WTC11 (cell line): ENCODE data around the gene PCSK9. TPM values are rescaled to one million over a fixed set of nuclear protein-coding genes. Genes with fewer than 3 reads are reported as not detected.
A peak's percentile ranks its signal among the peaks of the same experiment; 100 is the strongest.

Experiments
- ATAC-seq: fragments of 200-7000 bp; cut with Tn5 transposase; 2 replicates; pipeline ENCODE4 v1.10.0; 2021; ENCODE audit warnings: mild to moderate bottlenecking, moderate library complexity
- CTCF ChIA-PET: fragments of 300-600 bp; sonication (Branson Sonifier 250); formaldehyde crosslinking; loops from one replicate; lab custom pipeline; 2021; ENCODE audit warnings: antibody characterized with exemption; lab: Charles Lee
- POLR2A ChIA-PET: fragments of 350-600 bp; sonication (Branson Sonifier 250); formaldehyde crosslinking; loops from one replicate; lab custom pipeline; 2021; ENCODE audit warnings: antibody characterized with exemption; lab: Charles Lee
- DNase-seq: peaks from one replicate; pipeline ENCODE4 v3.0.0; 2021; ENCODE audit warnings: low spot score
- H3K27ac Mint-ChIP-seq: 2 replicates; pipeline ENCODE4 v1.8.0; 2021; ENCODE audit warnings: mixed read lengths
- H3K27me3 Mint-ChIP-seq: 2 replicates; pipeline ENCODE4 v1.8.0; 2021; ENCODE audit warnings: low read depth, mild to moderate bottlenecking, moderate library complexity, mixed read lengths
- H3K36me3 Mint-ChIP-seq: 2 replicates; pipeline ENCODE4 v1.8.0; 2021; ENCODE audit warnings: mixed read lengths
- H3K4me1 Mint-ChIP-seq: 2 replicates; pipeline ENCODE4 v1.8.0; 2022; ENCODE audit warnings: mixed read lengths
- H3K4me3 Mint-ChIP-seq: 2 replicates; pipeline ENCODE4 v1.8.0; 2021; ENCODE audit warnings: mild to moderate bottlenecking, moderate library complexity, mixed read lengths
- H3K9me3 Mint-ChIP-seq: 2 replicates; pipeline ENCODE4 v1.8.0; 2021; ENCODE audit warnings: mixed read lengths
- ATF1 ChIP-seq: sonication (generic); formaldehyde crosslinking; IDR thresholded peaks from 2 replicates; pipeline ENCODE4 v1.8.1; 2023; ENCODE audit warnings: mild to moderate bottlenecking, moderate library complexity, missing genetic modification reagents
- CTCF ChIP-seq: fragments of 200-600 bp; IDR thresholded peaks from 2 replicates; pipeline ENCODE4 v1.8.0; 2022; ENCODE audit warnings: antibody characterized with exemption
- E2F1 ChIP-seq: sonication (generic); formaldehyde crosslinking; IDR thresholded peaks from 2 replicates; pipeline ENCODE4 v1.8.0; 2022; ENCODE audit warnings: mild to moderate bottlenecking, missing genetic modification reagents
- E2F5 ChIP-seq: sonication (generic); formaldehyde crosslinking; IDR thresholded peaks from 2 replicates; pipeline ENCODE4 v1.8.1; 2022; ENCODE audit warnings: mild to moderate bottlenecking, moderate library complexity, missing genetic modification reagents
- FOXJ3 ChIP-seq: sonication (generic); formaldehyde crosslinking; IDR thresholded peaks from 2 replicates; pipeline ENCODE4 v1.9.0; 2021; ENCODE audit warnings: missing genetic modification reagents, mild to moderate bottlenecking, borderline replicate concordance
- GRHL2 ChIP-seq: fragments of 250-450 bp; sonication (Bioruptor Pico); IDR thresholded peaks from 2 replicates; pipeline ENCODE4 v1.8.0; 2022; ENCODE audit warnings: mild to moderate bottlenecking, moderate library complexity; ENCODE audit not compliant: insufficient replicate concordance, severe bottlenecking
- IRF2 ChIP-seq: sonication (generic); formaldehyde crosslinking; IDR thresholded peaks from 2 replicates; pipeline ENCODE4 v1.8.0; 2022; ENCODE audit warnings: low read depth, missing genetic modification reagents, borderline replicate concordance
- MYBL2 ChIP-seq: sonication (generic); formaldehyde crosslinking; IDR thresholded peaks from 2 replicates; pipeline ENCODE4 v1.8.1; 2023; ENCODE audit warnings: mild to moderate bottlenecking, moderate library complexity, missing genetic modification reagents
- NFE2L1 ChIP-seq: sonication (generic); formaldehyde crosslinking; IDR thresholded peaks from 2 replicates; pipeline ENCODE4 v1.8.1; 2023; ENCODE audit warnings: missing genetic modification reagents
- NR1H2 ChIP-seq: sonication (generic); formaldehyde crosslinking; IDR thresholded peaks from 2 replicates; pipeline ENCODE4 v1.9.0; 2021; ENCODE audit warnings: mild to moderate bottlenecking, moderate library complexity, missing genetic modification reagents
- OVOL2 ChIP-seq: fragments of 250-450 bp; sonication (Bioruptor Pico); IDR thresholded peaks from 2 replicates; pipeline ENCODE4 v1.9.0; 2021; ENCODE audit warnings: mild to moderate bottlenecking, borderline replicate concordance
- PRRX2 ChIP-seq: fragments of 250-450 bp; sonication (Bioruptor Pico); IDR thresholded peaks from 2 replicates; pipeline ENCODE4 v1.8.0; 2021; ENCODE audit warnings: mild to moderate bottlenecking
- SP1 ChIP-seq: sonication (generic); formaldehyde crosslinking; conservative IDR thresholded peaks from 2 replicates; pipeline ENCODE4 v1.8.1; 2022; ENCODE audit warnings: missing genetic modification reagents
- TEAD1 ChIP-seq: sonication (generic); formaldehyde crosslinking; IDR thresholded peaks from 2 replicates; pipeline ENCODE4 v1.8.0; 2022; ENCODE audit warnings: mild to moderate bottlenecking, missing genetic modification reagents
- USF1 ChIP-seq: sonication (generic); formaldehyde crosslinking; IDR thresholded peaks from 2 replicates; pipeline ENCODE4 v1.8.0; 2022; ENCODE audit warnings: mild to moderate bottlenecking, missing genetic modification reagents
- ZNF138 ChIP-seq: sonication (generic); formaldehyde crosslinking; conservative IDR thresholded peaks from 2 replicates; pipeline ENCODE4 v1.8.1; 2022; ENCODE audit warnings: mild to moderate bottlenecking, moderate library complexity, missing genetic modification reagents
- ZNF232 ChIP-seq: sonication (generic); formaldehyde crosslinking; IDR thresholded peaks from 2 replicates; pipeline ENCODE4 v1.8.0; 2022; ENCODE audit warnings: mild to moderate bottlenecking, missing genetic modification reagents
- ZNF281 ChIP-seq: sonication (generic); formaldehyde crosslinking; IDR thresholded peaks from 2 replicates; pipeline ENCODE4 v1.8.0; 2023; ENCODE audit warnings: mild to moderate bottlenecking, missing genetic modification reagents
- ZNF317 ChIP-seq: sonication (generic); formaldehyde crosslinking; IDR thresholded peaks from 2 replicates; pipeline ENCODE4 v1.8.1; 2023; ENCODE audit warnings: low read depth, mild to moderate bottlenecking, moderate library complexity, missing genetic modification reagents, borderline replicate concordance
- ZNF671 ChIP-seq: fragments of 250-450 bp; sonication (Bioruptor Pico); IDR thresholded peaks from 2 replicates; pipeline ENCODE4 v1.8.0; 2021; ENCODE audit warnings: mild to moderate bottlenecking
- total RNA-seq: library from RNA; stranded (reverse); gene quantifications from 3 replicates; pipeline ENCODE4 v1.2.3, GENCODE V29; 2021
- TF ChIP-seq, protein P1 (sequence below): sonication (generic); formaldehyde crosslinking; IDR thresholded peaks from 2 replicates; pipeline ENCODE4 v1.8.1; 2022; ENCODE audit warnings: low read depth, missing genetic modification reagents, borderline replicate concordance

PCSK9 gene
- total RNA-seq, 1 experiment from 2014 or later, result 73.2 TPM

DNA sequence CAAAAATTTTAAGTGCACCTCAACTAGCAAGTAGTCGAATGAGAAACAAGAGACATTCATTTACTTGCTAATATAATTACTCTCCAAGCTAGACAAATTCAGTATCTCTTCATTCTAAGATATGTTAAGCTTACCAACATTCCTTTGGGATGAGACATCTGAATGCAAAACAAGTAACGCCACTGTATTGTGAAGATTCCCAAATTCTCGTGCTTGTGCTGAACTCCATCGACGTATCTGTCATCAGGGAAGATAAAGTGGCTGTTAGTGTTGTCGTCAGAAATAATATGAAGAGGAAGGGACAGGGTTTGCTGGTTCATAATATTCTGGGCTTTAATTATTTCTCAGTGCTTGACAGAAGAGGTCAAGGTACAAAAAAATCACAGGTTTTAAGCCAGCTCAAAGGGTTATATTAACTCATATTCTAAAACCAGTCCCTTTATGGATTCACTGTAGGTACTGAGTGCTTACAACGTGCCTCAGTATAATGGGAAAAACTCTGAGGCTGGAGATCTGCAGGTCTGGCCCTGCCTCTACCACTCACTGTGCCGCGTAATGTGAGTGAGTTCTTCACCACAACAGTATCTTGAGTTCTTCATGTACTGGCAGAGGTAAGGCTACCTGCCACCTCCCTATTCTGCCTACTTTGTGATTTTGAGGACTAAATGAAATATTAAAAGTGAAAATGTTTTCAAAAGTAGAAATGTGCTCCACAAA, 42.0 kb downstream of the PCSK9 start:
- ATAC-seq (peak; percentile 46; the same call in 1 of the 2 replicates), DNase-seq (no peak)
- Mint-ChIP-seq H3K27ac (peak overlapping the region; percentile 39; the same call in 1 of the 2 replicates), H3K4me1 (no peaks in the 10 kb centered on the region), H3K4me3 (no peak overlapping the region), H3K27me3 (no peaks in the 10 kb centered on the region), H3K36me3 (peaks cover 72% of the 10 kb centered on the region), H3K9me3 (no peaks in the 10 kb centered on the region)
- ChIA-PET POLR2A (no interaction called here), CTCF (interaction anchor here (1.2 to 1.3 kb wide), 2 partner anchors 10 to 59 kb away, joined by 3 to 4 read pairs; no protein-coding TSS in a partner anchor)
- no peak for TF ChIP-seq ZNF317 (CRISPR knock-in tag)
- TF ChIP-seq ZNF671 (CRISPR knock-in tag), result no peak
- TF ChIP-seq ZNF232, result no peak
- no peak for TF ChIP-seq USF1 (CRISPR knock-in tag)
- no peak for TF ChIP-seq SP1 (CRISPR knock-in tag)
- no peak for TF ChIP-seq PRRX2 (CRISPR knock-in tag)
- TF ChIP-seq GRHL2, result no peak
- TF ChIP-seq CTCF, result no peak
- TF ChIP-seq E2F5 (CRISPR knock-in tag), result no peak
- no peak for TF ChIP-seq MYBL2 (CRISPR knock-in tag)
- TF ChIP-seq FOXJ3 (CRISPR knock-in tag), result no peak
- no peak for TF ChIP-seq ZNF138 (CRISPR knock-in tag)
- TF ChIP-seq ATF1 (CRISPR knock-in tag), result no peak
- TF ChIP-seq, protein P1, sequence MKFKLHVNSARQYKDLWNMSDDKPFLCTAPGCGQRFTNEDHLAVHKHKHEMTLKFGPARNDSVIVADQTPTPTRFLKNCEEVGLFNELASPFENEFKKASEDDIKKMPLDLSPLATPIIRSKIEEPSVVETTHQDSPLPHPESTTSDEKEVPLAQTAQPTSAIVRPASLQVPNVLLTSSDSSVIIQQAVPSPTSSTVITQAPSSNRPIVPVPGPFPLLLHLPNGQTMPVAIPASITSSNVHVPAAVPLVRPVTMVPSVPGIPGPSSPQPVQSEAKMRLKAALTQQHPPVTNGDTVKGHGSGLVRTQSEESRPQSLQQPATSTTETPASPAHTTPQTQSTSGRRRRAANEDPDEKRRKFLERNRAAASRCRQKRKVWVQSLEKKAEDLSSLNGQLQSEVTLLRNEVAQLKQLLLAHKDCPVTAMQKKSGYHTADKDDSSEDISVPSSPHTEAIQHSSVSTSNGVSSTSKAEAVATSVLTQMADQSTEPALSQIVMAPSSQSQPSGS (CRISPR knock-in tag), result no peak
- no peak for TF ChIP-seq IRF2 (CRISPR knock-in tag)
- TF ChIP-seq E2F1, result no peak
- no peak for TF ChIP-seq NFE2L1 (CRISPR knock-in tag)

- H3K4me3 Mint-ChIP-seq, result no peak overlapping the region
- peak overlapping the region; percentile 39 for H3K27ac Mint-ChIP-seq
- ChIA-PET POLR2A (no interaction called here), CTCF (interaction anchor here (1.2 to 1.3 kb wide), 2 partner anchors 10 to 60 kb away, joined by 3 to 4 read pairs; no protein-coding TSS in a partner anchor)
- H3K4me1 Mint-ChIP-seq, result no peaks in the 10 kb centered on the region
- no peaks in the 10 kb centered on the region for H3K27me3 Mint-ChIP-seq
- ATAC-seq (no peak), DNase-seq (no peak)
- TF ChIP-seq TEAD1 (CRISPR knock-in tag) (no peak), OVOL2 (CRISPR knock-in tag) (no peak), NR1H2 (CRISPR knock-in tag) (no peak), E2F1 (no peak), ZNF281 (no peak)
- no peaks in the 10 kb centered on the region for H3K9me3 Mint-ChIP-seq
- peaks cover 74% of the 10 kb centered on the region for H3K36me3 Mint-ChIP-seq
Measured at GRCh38 chr1:55081905-55082296, 42.6 kb downstream of the PCSK9 start.
